ENCODE data around the gene SLC35D2.
"Not testable (repeated sequence)": the region's sequence is repeated elsewhere in the genome, so short reads cannot be mapped to it uniquely, and the experiment has no call there.

- not testable (repeated sequence) for TF ChIP-seq SP1 (CRISPR knock-in tag; conservative IDR thresholded peaks at IDR 0.05); MAX (CRISPR knock-in tag; IDR thresholded peaks at IDR 0.05); CTCF (IDR thresholded peaks at IDR 0.05); TEAD4 (CRISPR knock-in tag; IDR thresholded peaks at IDR 0.05); ZBTB21 (CRISPR knock-in tag; IDR thresholded peaks at IDR 0.05; ENCODE audit: borderline replicate concordance); CBFB (CRISPR knock-in tag; IDR thresholded peaks at IDR 0.05; ENCODE audit: low read depth); ZMAT4 (CRISPR knock-in tag; IDR thresholded peaks at IDR 0.05)
Observed at GRCh38 chr9:96322210-96322609, 61.3 kb downstream of the SLC35D2 start.
